Astrocyte (in vitro differentiated cells and primary cell): Measurements from ENCODE around the gene SARS1. TPM values are rescaled to one million over a fixed set of nuclear protein-coding genes. Genes with fewer than 3 reads are reported as not detected.

Source experiments
- total RNA-seq: library from RNA; stranded (reverse); gene quantifications from 2 replicates; pipeline ENCODE4 v1.2.1, GENCODE V29; 2021

Gene SARS1
- total RNA-seq, 1 donor from 2014 or later, result 355 TPM

Other genes starting within 250 kb of the SARS1 start
- gene WDR47, start 171.8 kb upstream of the SARS1 start, total RNA-seq, result 32.8 and 34.2 TPM in 2 replicates
- 126 and 143 TPM in 2 replicates for gene TAF13, start 137.9 kb upstream of the SARS1 start, total RNA-seq
- 31.9 and 33.6 TPM in 2 replicates for gene TMEM167B, start 123.2 kb upstream of the SARS1 start, total RNA-seq
- 1.2 and 1.7 TPM in 2 replicates for gene ELAPOR1, start 99.8 kb upstream of the SARS1 start, total RNA-seq
- 8.5 and 10.0 TPM in 2 replicates for gene CELSR2, start 35.6 kb downstream of the SARS1 start, total RNA-seq
- gene PSRC1, start 69.2 kb downstream of the SARS1 start, total RNA-seq, result 4.5 and 7.7 TPM in 2 replicates
- gene MYBPHL, start 93.1 kb downstream of the SARS1 start, total RNA-seq, result not detected in 2 replicates
- gene SORT1, start 184.0 kb downstream of the SARS1 start, total RNA-seq, result 135 and 138 TPM in 2 replicates
- 143 and 148 TPM in 2 replicates for gene PSMA5, start 212.5 kb downstream of the SARS1 start, total RNA-seq